T follicular helper cell (primary cell): ENCODE measurements around the gene ADAT1.
A peak's percentile ranks its signal among the peaks of the same experiment; 100 is the strongest.

ENCODE experiments used
- DNase-seq: peaks from one replicate; pipeline ENCODE4 v3.0.0-alpha.2; 2020; ENCODE audit warnings: low read depth

Gene ADAT1

DNA sequence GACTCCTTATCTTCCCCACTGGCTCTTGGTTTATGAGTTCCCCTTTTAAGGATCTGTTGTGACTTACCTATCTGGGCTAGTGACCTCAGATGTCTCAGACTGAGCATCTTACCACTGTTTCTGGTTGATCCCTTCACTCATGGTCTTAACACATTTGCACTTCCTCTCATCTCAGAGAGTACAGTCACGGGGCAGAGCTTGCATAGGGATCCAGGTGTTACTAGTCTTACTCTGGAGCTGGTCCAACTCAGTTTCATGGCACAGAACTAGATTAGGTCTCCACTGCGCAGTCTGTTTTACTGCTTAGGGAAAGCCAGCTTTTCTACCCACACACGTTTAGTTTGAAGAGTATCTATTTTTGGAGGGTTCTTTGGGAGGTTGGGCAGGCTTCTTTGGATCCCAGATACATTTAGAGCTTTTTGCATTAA is 46.7 kb downstream of the ADAT1 start:
- no peak for DNase-seq

DNA sequence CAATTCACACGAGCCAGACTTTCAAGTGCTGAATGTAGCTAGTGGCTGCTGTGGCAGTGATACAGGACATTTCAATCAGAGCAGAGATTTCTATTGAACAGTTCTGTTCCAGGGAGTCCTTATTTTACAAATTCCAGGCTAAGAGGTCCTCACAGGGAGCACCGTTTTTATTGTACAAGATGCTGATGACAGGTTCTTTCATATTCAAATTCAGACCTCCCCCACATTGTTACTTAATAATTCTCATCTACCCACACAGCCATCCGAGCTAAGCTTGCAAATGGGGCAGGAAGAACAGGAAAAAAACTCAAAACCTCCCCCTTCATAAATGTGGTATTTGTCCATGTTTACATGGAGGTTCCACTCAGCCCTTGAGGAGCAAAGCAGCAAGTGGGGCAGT is 47.1 kb downstream of the ADAT1 start:
- DNase-seq: no peak

DNA sequence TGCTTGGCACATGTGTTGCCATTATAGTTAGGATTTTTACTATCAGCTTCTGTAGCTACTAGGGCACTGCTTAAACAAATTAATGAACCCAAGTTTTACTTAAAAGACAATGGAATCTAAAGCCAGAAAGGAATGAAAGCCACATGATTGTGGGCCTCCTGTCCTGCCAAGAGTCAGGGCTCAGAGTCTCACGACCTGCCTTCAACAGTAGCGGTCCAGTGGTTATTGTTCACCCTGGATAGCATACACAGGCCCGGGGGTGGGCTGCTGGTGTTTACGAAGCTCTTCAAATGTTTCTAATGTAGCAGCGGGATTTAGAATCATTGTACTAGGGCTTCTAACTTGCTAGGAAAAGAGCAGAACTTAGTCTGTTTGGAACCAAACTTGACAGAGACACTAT is 49.1 kb downstream of the ADAT1 start:
- no peak for DNase-seq

DNA sequence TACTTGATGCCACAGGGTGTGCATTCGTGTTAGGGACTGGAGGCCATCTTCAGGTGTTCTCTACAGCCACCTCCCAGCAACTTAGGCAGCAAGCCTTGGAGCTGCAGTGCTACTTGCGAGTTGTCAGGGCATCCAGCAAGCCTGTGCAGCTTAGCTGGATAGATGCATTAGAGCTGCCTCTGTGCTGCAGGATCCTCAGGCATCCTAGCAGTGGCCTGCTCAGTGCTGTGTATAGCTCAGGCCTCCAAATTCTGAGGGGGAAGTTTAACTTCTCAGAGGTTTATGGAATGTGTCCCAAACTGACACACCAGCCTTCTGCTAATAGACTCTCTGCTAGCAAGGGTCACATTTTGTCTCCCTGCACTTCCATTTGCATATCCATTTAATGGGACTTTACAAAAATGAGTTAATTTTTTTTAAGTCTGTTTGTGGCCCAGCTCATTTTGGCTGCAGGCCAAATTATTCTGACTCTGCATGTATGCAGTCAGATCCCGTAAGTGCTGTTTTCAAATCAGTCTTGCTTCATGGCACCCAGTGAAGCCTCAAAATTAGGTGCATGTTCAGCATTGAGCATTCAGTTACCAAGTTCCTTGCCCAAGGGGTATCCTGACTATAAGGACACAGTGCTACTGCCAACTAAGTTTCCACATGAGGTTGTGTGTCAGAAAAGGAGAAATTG is 50.1 kb downstream of the ADAT1 start:
- DNase-seq: no peak

DNA sequence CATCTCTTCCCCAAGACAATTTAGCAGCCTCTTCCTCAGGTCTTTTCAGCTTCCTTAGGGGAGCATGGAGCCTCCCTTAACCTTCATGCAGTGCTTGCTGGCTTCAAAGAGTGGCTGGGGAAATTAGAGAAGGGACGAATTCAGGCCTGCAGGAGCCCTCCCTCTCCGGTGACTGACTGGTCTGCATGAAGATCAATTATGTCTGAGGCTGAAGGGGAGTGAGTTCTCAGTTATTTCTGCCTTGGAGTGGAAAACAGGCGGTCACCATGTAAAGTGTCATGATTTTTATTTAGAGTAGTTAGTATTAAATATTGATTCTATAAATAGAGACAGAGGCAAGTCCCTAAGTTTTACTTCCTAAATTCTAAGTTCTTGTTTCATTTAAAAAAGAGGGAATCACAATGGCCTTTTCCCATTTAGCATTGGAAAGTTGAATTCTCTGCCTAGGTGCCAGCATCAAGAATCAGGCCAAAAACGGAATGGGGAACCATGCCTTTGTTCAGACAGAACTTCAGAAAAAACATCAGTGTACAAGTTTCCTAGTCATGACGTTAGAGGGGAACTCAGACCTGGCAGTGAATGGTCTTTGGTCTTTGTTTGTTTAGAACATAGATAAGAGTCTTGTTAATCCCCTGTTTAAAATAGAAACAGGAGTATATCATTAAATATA is 52.5 kb downstream of the ADAT1 start:
- DNase-seq: no peak

DNA sequence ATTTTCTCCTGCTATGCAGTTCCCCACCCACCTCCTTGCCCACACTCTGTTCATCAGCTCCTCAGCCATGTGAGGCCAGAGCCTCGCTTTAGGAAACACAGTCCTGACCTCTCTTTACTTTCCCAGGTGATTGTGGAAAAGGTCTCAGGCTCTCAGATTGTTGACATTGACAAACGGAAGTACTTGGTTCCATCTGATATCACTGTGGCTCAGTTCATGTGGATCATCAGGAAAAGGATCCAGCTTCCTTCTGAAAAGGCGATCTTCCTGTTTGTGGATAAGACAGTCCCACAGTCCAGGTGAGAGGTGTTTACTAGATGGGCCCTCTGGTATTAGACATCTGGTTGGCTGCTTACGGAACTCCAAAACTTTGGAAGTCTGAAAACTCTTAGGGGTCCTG is 55.2 kb downstream of the ADAT1 start:
- DNase-seq: no peak

DNA sequence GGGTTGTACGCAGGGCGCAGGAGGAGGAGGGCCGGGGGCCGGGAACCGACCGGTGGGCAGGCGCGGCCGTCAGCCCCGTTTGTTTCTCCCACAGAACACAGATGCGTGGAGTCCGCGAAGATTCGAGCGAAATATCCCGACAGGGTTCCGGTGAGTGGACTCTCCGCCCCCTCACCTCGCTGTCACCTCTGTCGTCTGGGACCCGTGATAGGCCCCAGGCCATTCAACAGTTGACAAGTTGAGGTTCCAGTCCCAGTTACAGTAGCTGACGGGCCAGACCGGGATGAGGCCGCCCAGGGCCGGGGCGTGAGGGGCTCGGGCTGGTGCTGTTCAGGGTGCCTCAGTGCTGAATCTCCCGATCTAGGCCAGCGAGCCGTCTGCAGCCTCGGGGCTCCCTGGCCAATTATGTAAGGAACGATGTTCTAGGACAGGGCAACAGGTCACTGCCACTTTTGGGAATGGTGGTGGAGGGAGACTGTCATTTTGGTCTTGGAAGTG is 56.3 kb downstream of the ADAT1 start:
- DNase-seq: peak; percentile 14

DNA sequence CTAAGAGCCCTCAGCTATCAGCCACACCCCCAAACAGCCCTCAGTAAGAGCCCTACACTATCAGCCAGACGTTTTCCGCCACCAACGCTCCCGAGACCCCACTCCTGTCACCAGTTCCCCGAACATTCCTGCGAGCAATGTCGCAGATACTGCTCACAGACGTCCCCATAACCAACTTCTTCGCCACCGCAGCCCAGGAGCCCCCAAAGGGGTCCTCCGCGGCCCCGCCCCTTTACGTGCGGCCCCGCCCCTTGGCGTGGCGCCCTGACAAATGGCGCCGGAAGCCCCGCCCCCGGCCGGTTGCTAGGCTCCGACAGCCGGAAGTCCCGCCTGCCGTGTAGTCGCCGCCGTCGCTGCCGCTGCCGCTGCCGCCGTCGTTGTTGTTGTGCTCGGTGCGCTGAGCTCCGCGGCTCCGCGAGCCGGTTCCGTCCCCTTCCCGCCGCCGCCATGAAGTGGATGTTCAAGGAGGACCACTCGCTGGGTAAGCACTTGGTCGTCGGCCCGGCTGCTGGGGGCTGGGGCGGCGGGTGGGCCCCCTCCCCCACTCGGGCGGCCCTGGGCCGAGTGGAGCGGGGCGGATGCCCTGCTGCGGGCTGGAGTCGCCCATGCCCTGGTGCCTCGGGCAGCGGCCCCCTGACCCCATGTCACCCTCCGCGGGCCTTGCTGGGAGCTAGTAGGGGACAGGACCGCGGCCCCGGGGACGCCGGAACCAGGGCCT is 56.9 kb downstream of the ADAT1 start, which contains the start of gene GABARAPL2:
Gene GABARAPL2 (plus strand): TSS at position 340 of the 718 bp plus-strand sequence. CDS start 108 bp downstream, at position 448.
- peak; percentile 87 for DNase-seq

DNA sequence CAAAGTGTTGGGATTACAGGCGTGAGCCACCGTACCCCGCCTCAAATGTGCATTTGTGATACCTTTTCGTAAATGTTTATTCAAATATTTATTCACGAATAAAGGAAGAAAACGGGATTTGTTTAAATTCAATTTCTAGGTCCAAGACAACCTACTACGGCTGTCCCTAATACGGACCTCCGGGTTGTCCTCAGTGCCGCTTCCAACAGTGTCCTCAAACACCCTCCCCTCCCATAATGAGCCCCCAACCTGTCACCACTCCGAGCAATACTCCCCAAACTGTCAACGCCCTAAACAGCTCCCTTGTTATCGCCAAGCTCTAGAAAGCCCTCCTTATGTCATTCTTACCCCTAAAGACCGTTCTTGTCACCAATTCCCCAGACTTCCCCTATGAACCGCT is 57.4 kb downstream of the ADAT1 start:
- no peak for DNase-seq

DNA sequence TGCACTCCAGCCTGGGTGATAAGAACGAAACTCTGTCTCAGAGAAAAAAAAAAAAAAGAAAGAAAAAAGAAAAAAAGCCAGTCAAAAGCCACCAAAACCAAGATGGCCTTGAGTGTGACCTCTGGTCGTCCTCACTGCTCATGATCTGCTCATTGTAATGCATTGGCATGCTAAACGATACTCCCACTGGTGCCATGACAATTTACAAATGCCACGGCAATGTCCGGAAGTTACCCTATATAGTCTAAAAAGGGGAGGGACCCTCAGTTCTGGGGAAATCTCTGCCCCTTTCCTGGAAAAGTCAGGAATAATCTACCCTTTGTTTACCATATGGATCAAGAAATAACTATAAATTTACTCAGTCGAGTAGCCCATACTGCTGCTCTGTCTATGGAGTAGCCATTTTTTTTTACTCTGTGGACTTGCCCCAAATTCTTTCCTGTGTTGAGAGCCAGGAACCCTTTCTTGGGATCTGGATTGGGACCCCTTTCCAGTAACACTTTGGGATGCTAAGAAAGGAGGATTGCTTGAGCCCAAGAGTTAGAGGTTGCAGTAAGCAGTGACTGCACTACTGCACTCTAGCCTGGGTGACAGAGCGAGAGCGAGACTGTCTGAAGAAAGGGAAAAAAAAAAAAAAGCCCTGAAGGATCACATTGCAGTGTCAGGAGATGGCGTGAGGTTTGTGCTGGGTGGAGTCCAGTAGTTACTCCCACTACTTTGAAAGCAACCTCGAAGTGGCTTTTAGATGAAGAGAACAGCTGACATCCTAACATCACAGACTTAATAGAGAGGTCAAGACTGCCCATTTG is 63.3 kb downstream of the ADAT1 start:
- DNase-seq: no peak

DNA sequence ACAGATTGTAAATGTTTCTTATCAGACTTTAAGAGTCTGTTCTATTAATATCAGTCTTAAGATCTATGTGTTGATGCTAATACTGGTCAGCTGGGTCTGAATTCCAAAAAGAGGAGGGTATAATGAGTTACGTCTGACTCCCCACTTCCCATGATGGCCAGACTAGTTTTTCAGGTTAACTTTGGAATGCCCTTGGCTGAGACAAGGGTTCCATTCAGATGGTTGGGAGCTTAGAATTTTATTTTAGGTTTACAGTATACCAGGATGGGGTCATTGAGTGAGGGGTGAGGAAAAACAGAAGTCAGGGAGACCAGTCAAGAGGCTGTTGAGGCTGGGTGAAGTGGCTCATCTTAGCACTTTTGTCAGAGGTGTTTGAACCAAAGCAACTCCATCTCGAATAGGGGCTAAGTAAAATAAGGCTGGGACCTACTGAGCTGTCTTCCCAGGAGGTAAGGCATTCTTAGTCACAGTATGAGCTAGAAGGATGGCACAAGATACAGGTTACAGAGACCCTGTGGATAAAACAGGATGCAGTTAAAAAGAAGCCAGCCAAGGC is 64.2 kb downstream of the ADAT1 start:
- DNase-seq: no peak

DNA sequence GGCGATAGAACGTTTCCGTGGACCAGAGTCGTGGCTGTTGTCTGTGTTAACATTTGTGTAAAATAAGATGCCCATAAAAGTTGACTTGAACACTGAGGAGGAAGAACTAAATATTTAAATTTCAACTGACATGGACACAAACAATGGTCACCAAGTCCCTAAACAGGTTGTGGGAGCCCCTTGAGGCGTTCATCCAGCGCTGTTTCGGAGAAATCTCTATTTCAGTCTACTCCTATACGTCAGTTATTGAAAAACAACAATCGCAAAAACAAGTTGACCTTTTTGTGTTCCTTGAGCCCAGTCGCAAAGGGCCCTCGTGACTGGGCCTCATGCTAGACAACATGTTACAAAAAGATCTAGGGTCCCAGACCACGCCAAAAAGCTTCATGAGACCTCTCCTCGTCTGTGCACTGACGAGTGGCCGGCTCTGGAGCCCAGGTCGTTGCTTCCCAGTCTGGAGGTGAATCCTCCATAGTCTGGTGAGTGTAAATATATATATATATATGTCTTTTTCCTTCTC is 66.6 kb downstream of the ADAT1 start:
- no peak for DNase-seq

DNA sequence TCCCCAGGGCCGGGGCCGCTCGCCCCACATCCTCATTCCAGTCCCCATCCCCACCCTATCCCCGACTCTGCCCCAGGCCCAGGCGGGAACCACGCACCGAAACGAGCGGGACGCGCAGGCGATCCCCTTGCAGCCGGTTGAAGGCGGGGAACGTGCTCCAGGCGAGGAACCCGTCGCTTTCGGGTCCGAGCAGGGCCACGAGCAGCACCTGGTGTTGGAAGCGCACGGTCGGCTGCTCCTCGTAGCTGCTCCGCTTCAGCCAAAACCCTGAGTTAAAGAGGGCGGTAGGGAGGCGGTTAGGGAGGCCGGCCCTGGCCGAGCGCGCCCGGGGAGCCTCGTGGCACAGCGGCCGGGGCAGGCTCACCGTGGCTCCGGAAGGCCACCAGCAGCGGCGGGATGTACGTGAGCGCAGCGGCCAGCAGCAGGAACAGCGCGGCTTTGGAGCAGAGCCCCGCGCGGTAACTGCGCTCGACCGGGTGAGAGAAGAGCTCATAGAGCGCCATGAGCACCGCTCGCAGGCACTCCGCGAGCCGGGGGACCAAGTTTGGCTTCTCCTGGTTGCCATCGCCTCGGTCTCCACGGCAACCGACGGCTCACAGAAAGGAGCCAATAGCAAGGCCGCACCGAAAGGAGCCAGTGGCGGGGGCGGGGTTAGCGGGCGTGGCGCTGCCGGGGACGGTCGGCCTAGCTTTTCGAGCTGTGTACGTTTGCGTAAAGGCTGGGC is 67.2 kb downstream of the ADAT1 start, which contains the start of gene TMEM231:
Gene TMEM231 (minus strand): TSS at position 546 of the 724 bp plus-strand sequence. CDS start 43 bp downstream, at position 503.
- DNase-seq: peak; percentile 97

DNA sequence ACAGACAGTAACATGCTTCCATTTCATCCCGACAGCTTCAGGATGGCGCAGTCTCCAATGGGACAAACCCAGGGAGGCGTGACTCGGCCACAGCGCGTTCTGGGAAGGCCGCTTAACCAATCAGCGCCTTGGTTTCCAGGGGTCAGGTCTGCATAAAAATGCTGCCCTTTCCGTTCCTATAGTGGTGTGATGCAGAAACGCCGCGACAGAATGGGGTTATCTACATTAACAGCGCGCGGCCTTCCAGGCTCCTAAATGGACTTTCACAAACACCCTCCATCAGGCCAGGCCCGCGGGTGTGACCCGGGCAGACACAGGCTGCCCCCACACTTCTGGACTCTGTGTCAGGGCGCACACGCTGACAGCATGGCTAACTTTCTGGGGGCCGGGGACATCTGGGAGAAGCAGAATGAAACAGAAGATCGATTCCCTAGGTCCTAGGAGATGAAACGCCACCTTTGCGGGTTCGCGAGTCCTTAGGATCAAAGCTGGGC is 67.8 kb downstream of the ADAT1 start:
- DNase-seq: no peak

DNA sequence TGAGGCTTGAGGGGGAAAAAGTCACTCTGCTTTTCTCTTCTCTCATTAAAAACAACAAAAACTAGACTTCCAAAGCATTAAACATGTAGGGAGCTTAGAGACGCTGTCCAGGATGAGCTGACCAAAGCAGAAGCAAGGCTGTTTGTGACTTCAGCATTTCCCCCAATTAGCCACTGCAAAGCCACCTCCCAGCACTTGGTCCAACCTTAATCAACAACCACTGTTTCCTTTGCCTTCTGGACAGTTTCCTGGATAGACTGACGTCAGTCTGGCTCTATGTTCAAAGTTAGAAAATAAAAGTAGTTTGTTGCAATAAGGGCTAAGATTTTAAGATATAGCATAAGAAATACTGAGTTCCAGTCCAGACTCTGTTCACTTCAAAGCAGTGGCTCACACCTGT is 70.1 kb downstream of the ADAT1 start:
- no peak for DNase-seq

DNA sequence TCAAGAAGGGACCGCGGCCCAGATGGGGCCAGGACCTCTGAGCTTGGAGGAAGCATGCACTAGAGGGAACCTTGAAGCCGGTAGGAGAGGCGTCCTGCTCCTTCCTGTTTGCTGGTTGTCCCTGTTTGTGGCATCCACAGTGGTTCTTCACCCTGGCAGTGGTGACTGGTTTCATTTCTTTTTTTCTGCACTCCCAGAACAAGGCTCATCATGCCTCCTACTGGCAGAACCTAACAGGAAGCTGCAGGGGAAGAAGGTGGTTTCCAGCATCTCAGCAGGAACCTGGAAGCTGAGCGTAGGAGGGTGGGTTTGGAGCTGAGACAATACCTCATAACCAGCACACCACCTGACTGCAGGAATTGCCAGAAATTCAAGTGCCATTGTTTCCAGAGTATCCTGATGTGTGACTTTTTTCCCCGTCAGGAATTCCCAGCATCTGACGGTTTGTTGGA is 72.8 kb downstream of the ADAT1 start:
- no peak for DNase-seq
